Mesothelial cell of epicardium (in vitro differentiated cells): ENCODE data around the gene OBSL1. TPM values are rescaled to one million over a fixed set of nuclear protein-coding genes. Genes with fewer than 3 reads are reported as not detected.

ENCODE experiments used
- DNase-seq, 2 experiments: peaks; one replicate each; pipeline ENCODE4 v3.0.0; 2021; ENCODE audit warnings: low spot score in 2 of 2; ENCODE audit not compliant: unreplicated experiment in 2 of 2
- H3K27ac Mint-ChIP-seq: 2 replicates; pipeline ENCODE4 v1.8.0; 2021; ENCODE audit warnings: mixed read lengths
- H3K27me3 Mint-ChIP-seq: 2 replicates; pipeline ENCODE4 v1.8.0; 2021; ENCODE audit warnings: low read depth, mixed read lengths
- H3K36me3 Mint-ChIP-seq: 2 replicates; pipeline ENCODE4 v1.8.0; 2021; ENCODE audit warnings: mixed read lengths
- H3K4me1 Mint-ChIP-seq: 2 replicates; pipeline ENCODE4 v1.8.0; 2021; ENCODE audit warnings: mixed read lengths
- H3K4me3 Mint-ChIP-seq: 2 replicates; pipeline ENCODE4 v1.8.0; 2021; ENCODE audit warnings: mild to moderate bottlenecking, moderate library complexity, mixed read lengths
- H3K9me3 Mint-ChIP-seq: 2 replicates; pipeline ENCODE4 v1.8.0; 2021; ENCODE audit warnings: mixed read lengths
- CTCF ChIP-seq: fragments of 200-600 bp; sonication (generic); IDR thresholded peaks from one replicate; pipeline ENCODE4 v1.5.0; 2021; ENCODE audit warnings: antibody characterized with exemption; ENCODE audit not compliant: unreplicated experiment
- microRNA-seq: library from miRNA; unstranded; fragments of <30 nt; microRNA quantifications from one replicate; pipeline ENCODE4 v1.2.0, GENCODE V29; 2021; ENCODE audit warnings: inconsistent platforms, mixed read lengths
- total RNA-seq: library from RNA; stranded (reverse); gene quantifications from 3 replicates; pipeline ENCODE4 v1.2.1, GENCODE V29; 2021

The OBSL1 gene
- total RNA-seq, 1 donor from 2014 or later = 319 TPM

DNA sequence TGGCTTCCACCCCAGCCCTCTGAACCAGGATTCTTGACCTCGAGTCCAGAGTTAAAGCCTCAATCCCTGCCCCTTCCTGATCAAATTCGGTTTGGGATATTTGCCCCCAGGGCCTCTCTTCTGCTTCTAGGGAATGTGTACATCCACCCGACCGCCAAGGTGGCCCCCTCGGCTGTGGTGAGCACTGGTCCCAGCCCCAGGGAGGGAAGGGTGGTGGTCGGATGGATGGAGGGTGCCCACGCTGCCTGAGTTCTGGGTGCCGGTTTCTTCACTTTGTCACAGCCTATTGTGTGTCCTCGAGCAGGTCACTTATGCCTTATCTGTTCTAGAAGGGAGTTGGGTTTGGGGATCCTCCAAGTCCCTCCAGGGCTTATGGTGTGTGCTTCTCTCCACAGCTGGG is 65.8 kb downstream of the OBSL1 start:
- H3K27me3 Mint-ChIP-seq = peaks cover 12% of the 10 kb centered on the region
- no peak overlapping the region for H3K27ac Mint-ChIP-seq
- TF ChIP-seq CTCF = no peak
- H3K4me3 Mint-ChIP-seq = no peak overlapping the region
- no peaks in the 10 kb centered on the region for H3K9me3 Mint-ChIP-seq
- DNase-seq = no peak
- peaks cover 36% of the 10 kb centered on the region for H3K4me1 Mint-ChIP-seq
- H3K36me3 Mint-ChIP-seq = peaks cover 14% of the 10 kb centered on the region

- Mint-ChIP-seq H3K9me3 (no peaks in the 10 kb centered on the region), H3K27me3 (peaks cover 11% of the 10 kb centered on the region), H3K4me3 (no peak overlapping the region), H3K27ac (no peak overlapping the region), H3K4me1 (peaks cover 40% of the 10 kb centered on the region), H3K36me3 (peaks cover 14% of the 10 kb centered on the region)
- TF ChIP-seq CTCF = no peak
- DNase-seq = no peak
Observed at GRCh38 chr2:219502618-219503017, 68.7 kb downstream of the OBSL1 start.

DNA sequence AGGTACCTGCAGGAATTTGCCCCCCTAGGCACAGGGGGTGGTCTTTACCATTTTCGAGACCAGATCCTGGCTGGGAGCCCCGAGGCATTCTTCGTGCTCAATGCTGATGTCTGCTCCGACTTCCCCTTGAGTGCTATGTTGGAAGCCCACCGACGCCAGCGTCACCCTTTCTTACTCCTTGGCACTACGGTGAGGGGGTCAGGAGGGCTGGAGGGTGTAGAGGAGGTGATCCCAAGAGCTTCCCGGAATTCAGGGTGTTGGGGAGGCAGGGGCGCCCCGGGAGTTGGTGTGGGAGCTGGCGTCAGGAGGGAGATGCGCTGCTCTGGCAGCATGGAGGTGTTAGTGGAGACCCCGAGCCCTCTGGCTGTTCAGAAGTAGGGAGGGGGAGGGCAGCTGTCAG is 69.5 kb downstream of the OBSL1 start:
- Mint-ChIP-seq H3K36me3 (peaks cover 14% of the 10 kb centered on the region), H3K9me3 (no peaks in the 10 kb centered on the region), H3K27ac (no peak overlapping the region), H3K27me3 (peaks cover 18% of the 10 kb centered on the region), H3K4me3 (no peak overlapping the region), H3K4me1 (peaks cover 44% of the 10 kb centered on the region)
- TF ChIP-seq CTCF = no peak
- no peak for DNase-seq

Small RNA genes within 50 kb of the gene (microRNA-seq; reads per million reads assigned to microRNA genes)
- not detected for gene MIR3132

Other genes with a start within 250 kb of the OBSL1 start
- gene RESP18, start 238.8 kb downstream of the OBSL1 start, total RNA-seq = not detected in 3 replicates
- 73.2 to 85.1 TPM (median 77.1 TPM) in 3 replicates for gene DNPEP, start 183.6 kb downstream of the OBSL1 start, total RNA-seq
- gene DES, start 153.2 kb downstream of the OBSL1 start, total RNA-seq = 33.0 to 38.5 TPM (median 37.0 TPM) in 3 replicates
- gene SPEG, start 136.7 kb downstream of the OBSL1 start, total RNA-seq = 95.4 to 97.7 TPM (median 97.7 TPM) in 3 replicates
- 34.5 to 37.3 TPM (median 36.0 TPM) in 3 replicates for gene GMPPA, start 72.6 kb downstream of the OBSL1 start, total RNA-seq
- 0.98 to 1.4 TPM (median 1.1 TPM) in 3 replicates for gene ASIC4, start 57.1 kb downstream of the OBSL1 start, total RNA-seq
- 78.1 to 81.0 TPM (median 78.5 TPM) in 3 replicates for gene CHPF, start 27.7 kb downstream of the OBSL1 start, total RNA-seq
- gene TMEM198, start 27.5 kb downstream of the OBSL1 start, total RNA-seq = 3.6 to 4.0 TPM (median 3.7 TPM) in 3 replicates
- 3.0 to 3.7 TPM (median 3.6 TPM) in 3 replicates for gene INHA, start 771 bp upstream of the OBSL1 start, total RNA-seq
- 39.8 to 47.7 TPM (median 41.0 TPM) in 3 replicates for gene STK11IP, start 26.3 kb upstream of the OBSL1 start, total RNA-seq
- 23.6 to 25.7 TPM (median 25.7 TPM) in 3 replicates for gene SLC4A3, start 56.1 kb upstream of the OBSL1 start, total RNA-seq